ENCODE data around the gene CD46. TPM values are rescaled to one million over a fixed set of nuclear protein-coding genes. Genes with fewer than 3 reads are reported as not detected.
A peak's percentile ranks its signal among the peaks of the same experiment; 100 is the strongest.
"Not testable (repeated sequence)": the region's sequence is repeated elsewhere in the genome, so short reads cannot be mapped to it uniquely, and the experiment has no call there.

Gene CD46
- total RNA-seq, 1 donor from 2014 or later: 116 TPM

GRCh38 chr1:207754974-207755700 is 3.3 kb downstream of the CD46 start:
- Mint-ChIP-seq H3K9me3 (no peaks in the 10 kb centered on the region), H3K27ac (no peak overlapping the region), H3K36me3 (ENCODE audit: low read depth) (peaks cover 36% of the 10 kb centered on the region), H3K27me3 (ENCODE audit: low read depth) (no peaks in the 10 kb centered on the region), H3K4me1 (ENCODE audit: low read depth) (peaks cover 59% of the 10 kb centered on the region), H3K4me3 (ENCODE audit: low read depth) (no peak overlapping the region)
- intact Hi-C loops (cut with micrococcal nuclease): loop anchor here (5.0 kb wide), 2 partner anchors 42 to 127 kb away; no protein-coding TSS in a partner anchor
- DNase-seq (ENCODE audit: low spot score): no peak

GRCh38 chr1:207755846-207756693 is 4.2 kb downstream of the CD46 start:
- Mint-ChIP-seq H3K27me3 (ENCODE audit: low read depth) (no peaks in the 10 kb centered on the region), H3K4me1 (ENCODE audit: low read depth) (peaks cover 52% of the 10 kb centered on the region), H3K4me3 (ENCODE audit: low read depth) (no peak overlapping the region), H3K36me3 (ENCODE audit: low read depth) (peaks cover 44% of the 10 kb centered on the region), H3K27ac (peak overlapping the region; percentile 20), H3K9me3 (no peaks in the 10 kb centered on the region)
- no peak for DNase-seq (ENCODE audit: low spot score)
- intact Hi-C loops (cut with micrococcal nuclease): no loop called here

DNA sequence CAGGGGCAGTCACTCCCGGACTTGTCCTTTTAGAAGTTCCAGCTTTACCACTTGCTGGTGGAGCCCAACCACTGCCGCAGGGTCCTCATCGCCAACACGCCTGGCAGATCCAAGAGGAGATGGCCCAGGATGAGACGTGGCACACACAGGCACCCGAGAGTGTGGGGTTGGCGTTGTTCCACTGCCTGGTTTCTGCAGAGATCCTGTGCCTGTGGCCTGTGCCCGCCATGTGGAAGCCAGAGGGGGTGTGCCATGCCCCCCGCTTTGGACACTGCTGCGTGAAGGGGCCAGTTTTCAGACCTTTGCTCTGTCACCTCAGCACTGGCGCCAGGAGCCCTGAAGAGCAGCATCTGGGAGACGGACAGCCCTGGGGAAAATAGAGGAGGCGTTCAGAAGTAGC is 10.8 kb downstream of the CD46 start:
- H3K27me3 Mint-ChIP-seq (ENCODE audit: low read depth): no peaks in the 10 kb centered on the region
- no peak for DNase-seq (ENCODE audit: low spot score)

DNA sequence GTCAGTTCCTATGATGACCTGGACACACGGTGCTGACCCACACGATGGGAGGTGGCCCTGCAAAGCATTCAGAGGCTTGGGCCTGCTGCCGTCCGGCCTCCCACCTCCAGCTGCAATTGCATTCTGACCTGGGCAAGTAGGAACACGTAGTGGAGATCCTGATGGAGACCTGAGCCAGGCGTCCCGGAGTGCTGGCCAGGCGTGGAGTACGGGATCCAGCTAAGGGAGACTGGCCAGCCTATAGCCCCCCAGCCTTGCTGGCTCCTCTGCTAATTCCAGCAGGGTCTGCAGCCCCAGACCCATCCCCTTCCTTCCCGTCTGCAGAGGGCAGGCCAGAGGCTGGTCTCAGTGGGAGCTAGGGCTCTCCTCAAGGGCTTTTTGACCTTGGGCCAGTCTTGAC is 11.2 kb downstream of the CD46 start:
- no peaks in the 10 kb centered on the region for H3K27me3 Mint-ChIP-seq (ENCODE audit: low read depth)
- no peaks in the 10 kb centered on the region for H3K9me3 Mint-ChIP-seq
- H3K4me1 Mint-ChIP-seq (ENCODE audit: low read depth): peaks cover 8% of the 10 kb centered on the region
- intact Hi-C loops (cut with micrococcal nuclease): no loop called here
- no peak for DNase-seq (ENCODE audit: low spot score)
- no peak overlapping the region for H3K27ac Mint-ChIP-seq
- H3K4me3 Mint-ChIP-seq (ENCODE audit: low read depth): no peak overlapping the region
- H3K36me3 Mint-ChIP-seq (ENCODE audit: low read depth): peaks cover 90% of the 10 kb centered on the region

More for the DNA sequence above, 10.8 kb downstream of the CD46 start:
- intact Hi-C loops (cut with micrococcal nuclease): no loop called here
- Mint-ChIP-seq H3K27ac (no peak overlapping the region), H3K4me3 (ENCODE audit: low read depth) (no peak overlapping the region), H3K4me1 (ENCODE audit: low read depth) (peaks cover 8% of the 10 kb centered on the region), H3K9me3 (no peaks in the 10 kb centered on the region), H3K36me3 (ENCODE audit: low read depth) (peaks cover 90% of the 10 kb centered on the region)

GRCh38 chr1:207763972-207764371 is 12.1 kb downstream of the CD46 start:
- no peaks in the 10 kb centered on the region for H3K27me3 Mint-ChIP-seq (ENCODE audit: low read depth)
- DNase-seq (ENCODE audit: low spot score): no peak
- intact Hi-C loops (cut with micrococcal nuclease): no loop called here
- no peaks in the 10 kb centered on the region for H3K9me3 Mint-ChIP-seq
- peaks cover 91% of the 10 kb centered on the region for H3K36me3 Mint-ChIP-seq (ENCODE audit: low read depth)
- peaks cover 3% of the 10 kb centered on the region for H3K4me1 Mint-ChIP-seq (ENCODE audit: low read depth)
- no peak overlapping the region for H3K27ac Mint-ChIP-seq
- no peak overlapping the region for H3K4me3 Mint-ChIP-seq (ENCODE audit: low read depth)

DNA sequence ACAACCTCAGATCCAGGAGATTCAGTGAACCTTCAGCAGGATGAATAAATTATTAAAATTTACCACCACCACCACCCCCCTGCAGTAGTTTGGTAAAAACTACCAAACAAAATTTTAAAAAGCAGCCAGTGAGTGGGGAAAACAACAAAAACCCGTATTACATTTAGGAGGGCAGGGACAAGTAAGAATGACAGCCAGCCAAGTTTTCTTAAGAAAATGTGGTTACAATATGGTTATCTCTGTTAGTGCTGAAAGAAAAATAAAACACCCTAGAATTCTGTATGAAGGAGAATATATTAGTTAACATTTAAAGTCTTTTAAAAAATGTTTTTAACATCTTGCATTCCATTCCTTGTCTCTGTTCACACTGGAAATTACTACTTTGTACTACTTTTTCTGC is 14.7 kb downstream of the CD46 start:
- intact Hi-C loops (cut with micrococcal nuclease): no loop called here
- H3K9me3 Mint-ChIP-seq: peaks cover 13% of the 10 kb centered on the region

DNA sequence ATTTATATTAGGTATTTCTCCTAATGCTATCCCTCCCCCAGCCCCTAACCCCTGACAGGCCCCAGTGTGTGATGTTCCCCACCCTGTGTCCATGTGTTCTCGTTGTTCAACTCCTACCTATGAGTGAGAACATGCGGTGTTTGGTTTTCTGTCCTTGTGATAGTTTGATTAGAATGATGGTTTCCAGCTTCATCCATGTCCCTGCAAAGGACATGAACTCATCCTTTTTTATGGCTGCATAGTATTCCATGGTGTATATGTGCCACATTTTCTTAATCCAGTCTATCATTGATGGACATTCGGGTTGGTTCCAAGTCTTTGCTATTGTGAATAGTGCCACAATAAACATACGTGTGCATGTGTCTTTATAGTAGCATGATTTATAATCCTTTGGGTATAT is 18.7 kb downstream of the CD46 start:
- H3K4me1 Mint-ChIP-seq (ENCODE audit: low read depth): peaks cover 11% of the 10 kb centered on the region
- H3K27ac Mint-ChIP-seq; H3K27me3 Mint-ChIP-seq (ENCODE audit: low read depth); intact Hi-C loops (cut with micrococcal nuclease); DNase-seq (ENCODE audit: low spot score); H3K4me3 Mint-ChIP-seq (ENCODE audit: low read depth): not testable (repeated sequence)
- H3K36me3 Mint-ChIP-seq (ENCODE audit: low read depth): peaks cover 92% of the 10 kb centered on the region
- peaks cover 19% of the 10 kb centered on the region for H3K9me3 Mint-ChIP-seq

More for the DNA sequence above, 14.7 kb downstream of the CD46 start:
- no peaks in the 10 kb centered on the region for H3K27me3 Mint-ChIP-seq (ENCODE audit: low read depth)
- DNase-seq (ENCODE audit: low spot score): no peak
- peaks cover 5% of the 10 kb centered on the region for H3K4me1 Mint-ChIP-seq (ENCODE audit: low read depth)
- no peak overlapping the region for H3K27ac Mint-ChIP-seq
- no peak overlapping the region for H3K4me3 Mint-ChIP-seq (ENCODE audit: low read depth)
- peaks cover 91% of the 10 kb centered on the region for H3K36me3 Mint-ChIP-seq (ENCODE audit: low read depth)

DNA sequence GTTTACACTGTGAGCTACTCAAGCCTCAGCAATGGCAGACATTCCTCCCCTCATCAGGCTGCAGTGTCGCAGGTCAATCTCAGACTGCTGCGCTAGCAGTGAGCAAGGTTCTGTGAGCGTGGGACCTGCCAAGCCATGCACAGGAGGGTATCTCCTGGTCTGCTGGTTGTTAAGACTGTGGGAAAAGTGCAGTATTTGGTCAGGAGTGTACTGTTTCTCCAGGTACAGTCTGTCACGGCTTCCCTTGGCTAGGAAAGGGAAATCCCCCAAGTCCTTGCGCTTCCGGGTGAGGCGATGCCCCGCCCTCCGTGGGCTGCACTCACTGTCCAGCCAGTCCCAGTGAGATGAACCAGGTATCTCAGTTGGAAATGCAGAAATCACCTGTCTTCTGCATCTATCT is 24.2 kb downstream of the CD46 start:
- intact Hi-C loops (cut with micrococcal nuclease); H3K27ac Mint-ChIP-seq; H3K27me3 Mint-ChIP-seq (ENCODE audit: low read depth): not testable (repeated sequence)

DNA sequence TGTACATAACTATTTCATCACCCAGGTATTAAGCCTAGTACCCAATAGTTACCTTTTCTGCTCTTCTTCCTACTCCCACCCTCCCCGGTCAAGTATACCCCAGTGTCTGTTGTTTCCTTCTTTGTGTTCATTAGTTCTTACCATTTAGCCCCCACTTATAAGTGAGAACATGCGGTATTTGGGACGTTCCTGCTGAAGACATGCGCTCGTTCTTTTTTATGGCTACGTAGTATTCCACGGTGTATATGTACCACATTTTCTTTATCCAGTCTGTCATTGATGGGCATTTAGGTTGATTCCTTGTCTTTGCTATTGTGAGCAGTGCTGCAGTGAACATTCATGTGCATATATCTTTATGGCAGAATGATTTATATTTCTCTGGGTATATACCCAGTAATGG is 25.6 kb downstream of the CD46 start:
- H3K27ac Mint-ChIP-seq; H3K27me3 Mint-ChIP-seq (ENCODE audit: low read depth); intact Hi-C loops (cut with micrococcal nuclease); H3K4me3 Mint-ChIP-seq (ENCODE audit: low read depth); DNase-seq (ENCODE audit: low spot score): not testable (repeated sequence)
- Mint-ChIP-seq H3K4me1 (ENCODE audit: low read depth) (peaks cover 15% of the 10 kb centered on the region), H3K9me3 (peaks cover 12% of the 10 kb centered on the region), H3K36me3 (ENCODE audit: low read depth) (peaks cover 89% of the 10 kb centered on the region)

More for the DNA sequence above, 24.2 kb downstream of the CD46 start:
- peaks cover 91% of the 10 kb centered on the region for H3K36me3 Mint-ChIP-seq (ENCODE audit: low read depth)
- H3K9me3 Mint-ChIP-seq: peaks cover 23% of the 10 kb centered on the region
- DNase-seq (ENCODE audit: low spot score); H3K4me3 Mint-ChIP-seq (ENCODE audit: low read depth): not testable (repeated sequence)
- peaks cover 14% of the 10 kb centered on the region for H3K4me1 Mint-ChIP-seq (ENCODE audit: low read depth)

DNA sequence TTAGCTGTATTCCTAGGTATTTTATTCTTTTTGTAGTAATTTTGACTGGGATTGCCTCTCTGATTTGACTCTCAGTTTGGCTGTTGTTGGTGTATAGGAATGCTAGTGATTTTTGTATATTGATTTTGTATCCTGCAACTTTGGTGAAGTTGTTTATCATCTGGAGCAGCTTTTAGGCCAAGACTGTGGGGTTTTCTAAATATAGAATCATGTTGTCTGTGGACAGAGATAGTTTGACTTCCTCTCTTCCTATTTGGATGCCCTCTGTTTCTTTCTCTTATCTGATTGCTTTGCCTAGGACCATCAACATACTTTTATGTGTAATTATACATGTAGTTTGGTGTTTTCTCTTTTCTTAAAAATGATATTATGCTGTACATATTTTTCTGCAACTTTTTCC is 27.2 kb downstream of the CD46 start:
- peaks cover 16% of the 10 kb centered on the region for H3K9me3 Mint-ChIP-seq
- H3K4me1 Mint-ChIP-seq (ENCODE audit: low read depth): peaks cover 10% of the 10 kb centered on the region
- no peak for DNase-seq (ENCODE audit: low spot score)
- intact Hi-C loops (cut with micrococcal nuclease): no loop called here
- H3K27ac Mint-ChIP-seq: no peak overlapping the region
- H3K36me3 Mint-ChIP-seq (ENCODE audit: low read depth): peaks cover 85% of the 10 kb centered on the region
- H3K4me3 Mint-ChIP-seq (ENCODE audit: low read depth): no peak overlapping the region
- no peaks in the 10 kb centered on the region for H3K27me3 Mint-ChIP-seq (ENCODE audit: low read depth)

DNA sequence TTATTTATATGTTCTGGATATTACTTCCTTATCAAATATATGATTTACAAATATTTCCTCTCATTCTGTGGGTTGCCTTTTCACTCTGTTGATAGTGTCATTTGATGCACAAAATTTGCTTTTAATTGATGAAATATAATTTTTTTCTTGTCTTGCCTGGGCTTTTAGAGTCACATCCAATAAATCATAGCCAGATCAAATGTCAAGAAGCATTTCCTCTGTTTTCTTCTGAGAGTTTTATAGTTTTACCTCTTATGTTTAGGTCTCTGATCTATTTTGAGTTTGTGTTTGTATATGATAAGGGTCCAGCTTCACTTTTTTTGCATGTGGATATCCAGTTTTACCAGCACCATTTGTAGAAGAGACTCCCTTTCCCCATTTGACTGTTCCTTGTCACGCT is 29.5 kb downstream of the CD46 start:
- intact Hi-C loops (cut with micrococcal nuclease): no loop called here
- H3K27me3 Mint-ChIP-seq (ENCODE audit: low read depth): no peaks in the 10 kb centered on the region
- DNase-seq (ENCODE audit: low spot score): no peak
- peaks cover 18% of the 10 kb centered on the region for H3K9me3 Mint-ChIP-seq
- no peak overlapping the region for H3K4me3 Mint-ChIP-seq (ENCODE audit: low read depth)
- peaks cover 86% of the 10 kb centered on the region for H3K36me3 Mint-ChIP-seq (ENCODE audit: low read depth)
- peaks cover 9% of the 10 kb centered on the region for H3K4me1 Mint-ChIP-seq (ENCODE audit: low read depth)
- no peak overlapping the region for H3K27ac Mint-ChIP-seq

DNA sequence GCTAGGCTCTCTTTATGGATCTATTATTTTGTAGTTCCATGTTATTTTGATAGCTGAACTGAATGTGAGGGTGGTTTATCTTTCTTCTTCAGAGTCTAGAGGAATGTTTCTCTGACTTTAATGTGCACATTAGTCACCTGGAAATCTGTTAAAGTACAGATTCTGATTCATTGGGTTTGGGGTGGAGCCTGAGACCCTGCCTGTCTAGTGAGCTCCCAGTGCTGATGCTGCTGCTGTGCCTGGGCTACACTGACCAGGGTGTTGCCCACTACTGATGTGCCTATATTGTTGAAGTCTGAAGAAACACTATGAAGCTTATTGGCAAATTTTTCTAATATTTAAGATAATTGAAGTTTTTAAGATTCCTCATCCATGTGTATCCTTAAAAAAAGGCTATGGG is 35.9 kb downstream of the CD46 start:
- no peak overlapping the region for H3K4me3 Mint-ChIP-seq (ENCODE audit: low read depth)
- intact Hi-C loops (cut with micrococcal nuclease): no loop called here
- no peak overlapping the region for H3K27ac Mint-ChIP-seq
- H3K27me3 Mint-ChIP-seq (ENCODE audit: low read depth): no peaks in the 10 kb centered on the region
- no peak for DNase-seq (ENCODE audit: low spot score)
- H3K9me3 Mint-ChIP-seq: peaks cover 6% of the 10 kb centered on the region
- H3K4me1 Mint-ChIP-seq (ENCODE audit: low read depth): peaks cover 3% of the 10 kb centered on the region
- H3K36me3 Mint-ChIP-seq (ENCODE audit: low read depth): peaks cover 49% of the 10 kb centered on the region

- Mint-ChIP-seq H3K4me1 (ENCODE audit: low read depth) (peaks cover 6% of the 10 kb centered on the region), H3K9me3 (no peaks in the 10 kb centered on the region), H3K27ac (no peak overlapping the region), H3K36me3 (ENCODE audit: low read depth) (peaks cover 45% of the 10 kb centered on the region), H3K4me3 (ENCODE audit: low read depth) (no peak overlapping the region), H3K27me3 (ENCODE audit: low read depth) (no peaks in the 10 kb centered on the region)
- intact Hi-C loops (cut with micrococcal nuclease): no loop called here
- no peak for DNase-seq (ENCODE audit: low spot score)
Observed at GRCh38 chr1:207789386-207789785, 37.5 kb downstream of the CD46 start.
